Mesothelial cell of epicardium (in vitro differentiated cells): ENCODE results near the gene POLRMT. TPM values are rescaled to one million over a fixed set of nuclear protein-coding genes. Genes with fewer than 3 reads are reported as not detected.

ENCODE experiments used
- DNase-seq, 2 experiments: peaks; one replicate each; pipeline ENCODE4 v3.0.0; 2021; ENCODE audit warnings: low spot score in 2 of 2; ENCODE audit not compliant: unreplicated experiment in 2 of 2
- H3K27ac Mint-ChIP-seq: 2 replicates; pipeline ENCODE4 v1.8.0; 2021; ENCODE audit warnings: mixed read lengths
- H3K27me3 Mint-ChIP-seq: 2 replicates; pipeline ENCODE4 v1.8.0; 2021; ENCODE audit warnings: low read depth, mixed read lengths
- H3K36me3 Mint-ChIP-seq: 2 replicates; pipeline ENCODE4 v1.8.0; 2021; ENCODE audit warnings: mixed read lengths
- H3K4me1 Mint-ChIP-seq: 2 replicates; pipeline ENCODE4 v1.8.0; 2021; ENCODE audit warnings: mixed read lengths
- H3K4me3 Mint-ChIP-seq: 2 replicates; pipeline ENCODE4 v1.8.0; 2021; ENCODE audit warnings: mild to moderate bottlenecking, moderate library complexity, mixed read lengths
- H3K9me3 Mint-ChIP-seq: 2 replicates; pipeline ENCODE4 v1.8.0; 2021; ENCODE audit warnings: mixed read lengths
- CTCF ChIP-seq: fragments of 200-600 bp; sonication (generic); IDR thresholded peaks from one replicate; pipeline ENCODE4 v1.5.0; 2021; ENCODE audit warnings: antibody characterized with exemption; ENCODE audit not compliant: unreplicated experiment
- total RNA-seq: library from RNA; stranded (reverse); gene quantifications from 3 replicates; pipeline ENCODE4 v1.2.1, GENCODE V29; 2021

Gene POLRMT
- 49.5 to 56.4 TPM (median 56.4 TPM) in 3 replicates for total RNA-seq

GRCh38 chr19:633068-633785 lies at the start of gene POLRMT:
Gene POLRMT, minus strand, starts transcription at chr19:633537. Its CDS starts 25 bp downstream, at chr19:633512.
- no peak for TF ChIP-seq CTCF
- peaks cover 12% of the 10 kb centered on the region for H3K27me3 Mint-ChIP-seq
- DNase-seq, result peak; percentile 93 to 97
- peaks cover 13% of the 10 kb centered on the region for H3K36me3 Mint-ChIP-seq
- H3K4me1 Mint-ChIP-seq, result peaks cover 7% of the 10 kb centered on the region
- no peaks in the 10 kb centered on the region for H3K9me3 Mint-ChIP-seq
- peak within 1 kb of the TSS; percentile 93 for H3K27ac Mint-ChIP-seq
- peak within 1 kb of the TSS; percentile 87 for H3K4me3 Mint-ChIP-seq

DNA sequence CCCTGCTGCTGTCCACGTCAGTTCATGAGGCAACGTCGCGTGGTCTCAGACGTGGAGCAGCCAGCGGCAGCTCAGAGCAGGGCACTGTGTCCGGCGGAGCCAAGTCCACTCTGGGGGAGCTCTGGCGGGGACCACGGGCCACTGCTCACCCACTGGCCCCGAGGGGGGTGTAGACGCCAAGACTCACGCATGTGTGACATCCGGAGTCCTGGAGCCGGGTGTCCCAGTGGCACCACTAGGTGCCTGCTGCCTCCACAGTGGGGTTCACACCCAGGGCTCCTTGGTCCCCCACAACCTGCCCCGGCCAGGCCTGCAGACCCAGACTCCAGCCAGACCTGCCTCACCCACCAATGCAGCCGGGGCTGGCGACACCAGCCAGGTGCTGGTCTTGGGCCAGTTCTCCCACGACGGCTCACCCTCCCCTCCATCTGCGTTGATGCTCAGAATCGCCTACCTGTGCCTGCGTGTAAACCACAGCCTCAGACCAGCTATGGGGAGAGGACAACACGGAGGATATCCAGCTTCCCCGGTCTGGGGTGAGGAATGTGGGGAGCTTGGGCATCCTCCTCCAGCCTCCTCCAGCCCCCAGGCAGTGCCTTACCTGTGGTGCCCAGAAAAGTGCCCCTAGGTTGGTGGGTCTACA lies 49.5 kb upstream of the POLRMT start:
- Mint-ChIP-seq H3K4me1 (peaks cover 13% of the 10 kb centered on the region), H3K9me3 (no peaks in the 10 kb centered on the region), H3K27me3 (no peaks in the 10 kb centered on the region), H3K4me3 (no peak overlapping the region), H3K27ac (peak overlapping the region; percentile 66), H3K36me3 (no peaks in the 10 kb centered on the region)
- TF ChIP-seq CTCF, result no peak
- DNase-seq, result no peak

- H3K27ac Mint-ChIP-seq, result peak overlapping the region; percentile 99
- no peaks in the 10 kb centered on the region for H3K9me3 Mint-ChIP-seq
- H3K27me3 Mint-ChIP-seq, result no peaks in the 10 kb centered on the region
- no peak for TF ChIP-seq CTCF
- H3K4me3 Mint-ChIP-seq, result peak overlapping the region; percentile 84
- H3K36me3 Mint-ChIP-seq, result no peaks in the 10 kb centered on the region
- peak in 1 of 2 experiments; percentile 19 for DNase-seq
- H3K4me1 Mint-ChIP-seq, result peaks cover 19% of the 10 kb centered on the region
Observed at GRCh38 chr19:681029-682019, 48.0 kb upstream of the POLRMT start.

GRCh38 chr19:680287-681028 lies 47.1 kb upstream of the POLRMT start:
- Mint-ChIP-seq H3K36me3 (no peaks in the 10 kb centered on the region), H3K4me1 (peaks cover 20% of the 10 kb centered on the region), H3K27ac (peak overlapping the region; percentile 99), H3K27me3 (no peaks in the 10 kb centered on the region), H3K4me3 (peak overlapping the region; percentile 84), H3K9me3 (no peaks in the 10 kb centered on the region)
- peak; percentile 99 for DNase-seq
- TF ChIP-seq CTCF, result no peak
